Measurements from ENCODE around the gene PLD1. TPM values are rescaled to one million over a fixed set of nuclear protein-coding genes. Genes with fewer than 3 reads are reported as not detected.
A peak's percentile ranks its signal among the peaks of the same experiment; 100 is the strongest.

PLD1 gene
- total RNA-seq, 1 donor = 18.1 TPM

DNA sequence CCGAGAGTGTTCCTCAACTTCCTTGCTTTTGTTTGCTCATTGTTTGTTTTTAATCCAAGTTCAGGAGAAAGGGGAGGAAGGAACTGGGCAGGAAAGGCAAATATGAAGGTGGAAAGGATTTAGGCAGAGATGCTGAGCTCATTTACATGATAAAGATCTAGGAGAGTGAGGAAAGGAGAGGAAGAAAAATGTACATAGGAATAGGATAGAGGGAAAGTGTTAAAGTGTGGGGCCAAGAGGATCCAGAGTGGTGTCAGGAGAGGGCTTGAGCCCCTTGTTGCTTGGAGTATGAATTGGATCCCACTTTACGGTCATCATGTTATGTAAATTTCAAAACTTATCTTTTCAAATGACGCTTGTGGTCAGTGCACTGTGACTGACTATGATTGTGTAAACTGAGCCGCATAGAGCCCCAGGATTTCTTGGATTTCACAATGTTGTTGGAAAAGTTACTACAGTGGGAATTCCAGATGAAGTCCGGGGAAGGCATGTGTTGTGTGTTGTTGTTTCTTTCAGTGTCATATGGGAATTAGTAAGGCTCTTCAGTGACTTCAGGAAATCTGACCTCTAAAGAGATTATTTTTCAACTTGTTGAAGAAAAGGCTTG, 15.0 kb upstream of the PLD1 start:
- Histone ChIP-seq H3K9me3 (ENCODE audit: low read depth, low read length) (no peaks in the 10 kb centered on the region), H3K4me3 (ENCODE audit: insufficient read depth, low read length) (no peak overlapping the region), H3K79me2 (ENCODE audit: insufficient read depth, low read length) (no peaks in the 10 kb centered on the region), H2AFZ (ENCODE audit: low read length) (peak overlapping the region; percentile 17), H4K20me1 (ENCODE audit: insufficient read depth, low read length) (no peaks in the 10 kb centered on the region), H3K27ac (ENCODE audit: low read depth, low read length) (peak overlapping the region; percentile 84), H3K4me2 (ENCODE audit: insufficient read depth, low read length) (peak overlapping the region; percentile 55), H3K27me3 (ENCODE audit: insufficient read depth, low read length) (no peaks in the 10 kb centered on the region), H3K4me1 (ENCODE audit: insufficient read depth, low read length) (peaks cover 31% of the 10 kb centered on the region), H3K36me3 (ENCODE audit: insufficient read depth, low read length) (no peaks in the 10 kb centered on the region)
- TF ChIP-seq, protein P1, sequence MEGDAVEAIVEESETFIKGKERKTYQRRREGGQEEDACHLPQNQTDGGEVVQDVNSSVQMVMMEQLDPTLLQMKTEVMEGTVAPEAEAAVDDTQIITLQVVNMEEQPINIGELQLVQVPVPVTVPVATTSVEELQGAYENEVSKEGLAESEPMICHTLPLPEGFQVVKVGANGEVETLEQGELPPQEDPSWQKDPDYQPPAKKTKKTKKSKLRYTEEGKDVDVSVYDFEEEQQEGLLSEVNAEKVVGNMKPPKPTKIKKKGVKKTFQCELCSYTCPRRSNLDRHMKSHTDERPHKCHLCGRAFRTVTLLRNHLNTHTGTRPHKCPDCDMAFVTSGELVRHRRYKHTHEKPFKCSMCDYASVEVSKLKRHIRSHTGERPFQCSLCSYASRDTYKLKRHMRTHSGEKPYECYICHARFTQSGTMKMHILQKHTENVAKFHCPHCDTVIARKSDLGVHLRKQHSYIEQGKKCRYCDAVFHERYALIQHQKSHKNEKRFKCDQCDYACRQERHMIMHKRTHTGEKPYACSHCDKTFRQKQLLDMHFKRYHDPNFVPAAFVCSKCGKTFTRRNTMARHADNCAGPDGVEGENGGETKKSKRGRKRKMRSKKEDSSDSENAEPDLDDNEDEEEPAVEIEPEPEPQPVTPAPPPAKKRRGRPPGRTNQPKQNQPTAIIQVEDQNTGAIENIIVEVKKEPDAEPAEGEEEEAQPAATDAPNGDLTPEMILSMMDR (IDR thresholded peaks at IDR 0.05; ENCODE audit: extremely low read depth, low read depth, low read length) = no peak
- DNase-seq (ENCODE audit: insufficient read length, low spot score, missing footprints) = no peak

DNA sequence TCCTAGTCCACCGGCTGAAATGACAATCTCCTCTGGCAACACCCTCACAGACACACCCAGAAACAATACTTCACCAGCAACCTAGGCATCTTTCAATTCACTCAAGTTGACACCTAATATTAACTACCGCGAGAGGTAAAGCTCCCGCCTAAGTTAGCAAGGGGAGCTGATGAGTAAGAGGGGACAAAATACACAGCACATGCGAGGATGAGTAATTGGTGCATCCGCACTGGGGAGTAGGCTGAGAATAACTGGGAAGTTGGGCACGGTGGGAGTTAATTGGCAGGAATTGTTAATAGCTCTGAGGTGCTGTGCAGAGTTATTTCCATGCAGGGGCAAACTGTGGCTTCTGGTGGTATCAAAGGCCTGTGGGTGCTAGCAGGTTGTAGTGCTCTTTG, 14.5 kb upstream of the PLD1 start:
- Histone ChIP-seq H3K27ac (ENCODE audit: low read depth, low read length) (peak overlapping the region; percentile 84), H3K27me3 (ENCODE audit: insufficient read depth, low read length) (no peaks in the 10 kb centered on the region), H3K4me2 (ENCODE audit: insufficient read depth, low read length) (peak overlapping the region; percentile 55), H4K20me1 (ENCODE audit: insufficient read depth, low read length) (no peaks in the 10 kb centered on the region), H3K4me1 (ENCODE audit: insufficient read depth, low read length) (peaks cover 26% of the 10 kb centered on the region), H3K9me3 (ENCODE audit: low read depth, low read length) (no peaks in the 10 kb centered on the region), H3K79me2 (ENCODE audit: insufficient read depth, low read length) (no peaks in the 10 kb centered on the region), H2AFZ (ENCODE audit: low read length) (no peak overlapping the region), H3K4me3 (ENCODE audit: insufficient read depth, low read length) (no peak overlapping the region), H3K36me3 (ENCODE audit: insufficient read depth, low read length) (no peaks in the 10 kb centered on the region)
- TF ChIP-seq, protein P1 (IDR thresholded peaks at IDR 0.05; ENCODE audit: extremely low read depth, low read depth, low read length) = no peak
- DNase-seq (ENCODE audit: insufficient read length, low spot score, missing footprints) = no peak

DNA sequence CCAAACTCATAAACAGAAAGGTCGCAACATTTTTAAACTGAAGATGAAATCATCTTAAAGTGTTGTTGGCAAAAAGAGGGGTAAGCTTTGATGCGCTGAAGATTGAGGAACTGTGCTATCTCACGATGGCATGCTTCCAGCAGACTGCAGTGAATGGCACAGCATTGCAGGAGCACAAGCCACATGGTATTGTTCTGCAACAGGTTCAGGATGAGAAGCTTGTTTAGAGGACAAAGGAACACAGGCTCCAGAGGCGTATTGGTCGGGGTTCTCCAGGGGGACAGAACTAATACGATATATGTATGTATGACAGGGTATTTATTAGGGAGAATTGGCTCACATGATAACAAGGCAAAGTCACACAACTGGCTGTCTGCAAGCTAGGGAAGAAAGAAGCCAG, 13.8 kb upstream of the PLD1 start:
- Histone ChIP-seq H3K9me3 (ENCODE audit: low read depth, low read length) (no peaks in the 10 kb centered on the region), H3K36me3 (ENCODE audit: insufficient read depth, low read length) (no peaks in the 10 kb centered on the region), H3K4me3 (ENCODE audit: insufficient read depth, low read length) (no peak overlapping the region), H3K27ac (ENCODE audit: low read depth, low read length) (no peak overlapping the region), H3K4me1 (ENCODE audit: insufficient read depth, low read length) (peaks cover 19% of the 10 kb centered on the region), H3K79me2 (ENCODE audit: insufficient read depth, low read length) (no peaks in the 10 kb centered on the region), H4K20me1 (ENCODE audit: insufficient read depth, low read length) (no peaks in the 10 kb centered on the region), H3K4me2 (ENCODE audit: insufficient read depth, low read length) (no peak overlapping the region), H2AFZ (ENCODE audit: low read length) (no peak overlapping the region), H3K27me3 (ENCODE audit: insufficient read depth, low read length) (no peaks in the 10 kb centered on the region)
- TF ChIP-seq, protein P1 (IDR thresholded peaks at IDR 0.05; ENCODE audit: extremely low read depth, low read depth, low read length) = no peak
- no peak for DNase-seq (ENCODE audit: insufficient read length, low spot score, missing footprints)

DNA sequence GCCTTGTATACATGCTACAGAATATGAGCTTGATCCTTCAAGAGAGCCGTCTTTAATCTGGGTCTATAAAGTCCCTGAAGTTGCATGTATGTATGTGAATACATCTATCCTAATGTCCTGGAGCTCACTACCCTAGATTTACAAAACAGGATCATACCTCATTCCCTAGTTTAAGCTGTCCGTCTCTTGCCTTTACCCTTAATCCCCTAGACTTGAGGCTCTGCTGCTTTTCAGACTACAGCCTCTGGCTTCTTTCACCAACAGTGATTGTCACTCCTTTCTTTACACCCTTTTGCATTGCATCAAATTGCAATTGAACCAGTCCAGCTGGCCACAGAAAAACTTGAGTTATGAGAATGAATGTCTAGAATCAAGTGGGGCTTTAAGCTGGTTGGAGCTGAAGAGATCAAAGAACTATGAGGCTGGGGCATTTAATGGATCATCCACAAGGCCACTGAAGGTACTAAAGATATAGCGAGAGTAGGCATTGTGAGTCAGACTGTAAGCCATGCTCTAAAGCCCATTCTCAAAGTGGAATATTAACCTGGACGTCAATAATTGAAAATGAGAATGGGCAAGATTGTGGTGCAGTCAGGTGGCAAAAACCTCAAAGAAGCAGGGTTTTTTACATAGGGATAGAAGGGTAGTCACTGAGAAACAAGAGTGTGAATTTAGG, 12.3 kb upstream of the PLD1 start:
- Histone ChIP-seq H3K4me3 (ENCODE audit: insufficient read depth, low read length) (no peak overlapping the region), H3K4me2 (ENCODE audit: insufficient read depth, low read length) (no peak overlapping the region), H3K4me1 (ENCODE audit: insufficient read depth, low read length) (peaks cover 18% of the 10 kb centered on the region), H3K27ac (ENCODE audit: low read depth, low read length) (no peak overlapping the region), H3K79me2 (ENCODE audit: insufficient read depth, low read length) (no peaks in the 10 kb centered on the region), H4K20me1 (ENCODE audit: insufficient read depth, low read length) (no peaks in the 10 kb centered on the region), H3K36me3 (ENCODE audit: insufficient read depth, low read length) (no peaks in the 10 kb centered on the region), H3K27me3 (ENCODE audit: insufficient read depth, low read length) (no peaks in the 10 kb centered on the region), H2AFZ (ENCODE audit: low read length) (no peak overlapping the region), H3K9me3 (ENCODE audit: low read depth, low read length) (no peaks in the 10 kb centered on the region)
- TF ChIP-seq, protein P1 (IDR thresholded peaks at IDR 0.05; ENCODE audit: extremely low read depth, low read depth, low read length) = no peak
- DNase-seq (ENCODE audit: insufficient read length, low spot score, missing footprints) = no peak

Data from osteoblast (primary cell).